A673 (cell line): ENCODE data around the gene TMEM255A.

Experiments
- CTCF ChIP-seq: fragments of 300-800, 200-600 bp; sonication (generic); conservative IDR thresholded peaks from 2 replicates; pipeline ENCODE4 v1.5.1; 2017; ENCODE audit warnings: low read depth, mild to moderate bottlenecking, antibody characterized with exemption, low read length, moderate library complexity, mixed read lengths
- EZH2 ChIP-seq: fragments of 200-600 bp; sonication (generic); IDR thresholded peaks from 2 replicates; pipeline ENCODE4 v1.6.1; 2017; ENCODE audit warnings: borderline replicate concordance, low read depth, mild to moderate bottlenecking, mixed read lengths, antibody characterized with exemption, low read length; ENCODE audit not compliant: poor library complexity, severe bottlenecking

DNA sequence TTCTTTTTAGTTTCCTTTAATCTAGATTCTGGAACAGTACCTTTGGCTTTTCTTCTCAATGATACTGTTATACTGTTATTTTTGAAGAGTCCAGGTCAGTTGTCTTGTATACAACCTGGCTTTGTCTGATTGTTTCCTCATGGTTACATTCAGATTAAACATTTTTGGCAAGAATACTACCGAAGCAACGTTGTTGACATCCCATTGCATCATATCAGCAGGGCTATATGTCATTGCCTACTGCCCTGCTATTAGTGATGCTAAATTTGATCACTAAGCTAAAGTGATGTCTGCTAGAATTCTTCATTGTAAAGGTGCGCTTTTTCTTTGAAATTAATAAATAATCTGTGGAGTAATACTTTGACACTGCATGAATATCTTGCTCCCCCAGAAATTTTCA, 44.8 kb upstream of the TMEM255A start:
- TF ChIP-seq EZH2 (no peak), CTCF (no peak)
